Neural cell (in vitro differentiated cells): ENCODE data around the gene MBTD1.

ENCODE experiments used
- EZH2 ChIP-seq: fragments of 200-600, 300-800 bp; shearing (Covaris generic), sonication (generic); IDR thresholded peaks from 2 replicates; pipeline ENCODE4 v1.6.1; 2014; ENCODE audit warnings: antibody characterized with exemption, low read length, borderline replicate concordance, mild to moderate bottlenecking; ENCODE audit not compliant: insufficient read depth, poor library complexity, severe bottlenecking
- POLR2AphosphoS5 ChIP-seq: IDR thresholded peaks from 2 replicates; pipeline ENCODE4 v1.6.1; 2012
- RAD21 ChIP-seq: fragments of 450-650 bp; conservative IDR thresholded peaks from 2 replicates; pipeline ENCODE4 v1.6.1; 2014; ENCODE audit warnings: antibody characterized with exemption, mild to moderate bottlenecking, moderate library complexity
- REST ChIP-seq: IDR thresholded peaks from 2 replicates; pipeline ENCODE4 v1.6.1; 2012; ENCODE audit warnings: borderline replicate concordance
- SMC3 ChIP-seq: fragments of 450-650 bp; conservative IDR thresholded peaks from 2 replicates; pipeline ENCODE4 v1.6.1; 2014; ENCODE audit warnings: antibody characterized with exemption, mild to moderate bottlenecking, moderate library complexity; ENCODE audit not compliant: poor library complexity
- TF ChIP-seq, protein P1 (sequence below): fragments of 450-650 bp; IDR thresholded peaks from 2 replicates; pipeline ENCODE4 v1.5.1; 2014; ENCODE audit warnings: antibody characterized with exemption, mild to moderate bottlenecking, moderate library complexity; ENCODE audit not compliant: poor library complexity, severe bottlenecking

GRCh38 chr17:51152766-51153209 lies 107.1 kb downstream of the MBTD1 start:
- TF ChIP-seq, protein P1, sequence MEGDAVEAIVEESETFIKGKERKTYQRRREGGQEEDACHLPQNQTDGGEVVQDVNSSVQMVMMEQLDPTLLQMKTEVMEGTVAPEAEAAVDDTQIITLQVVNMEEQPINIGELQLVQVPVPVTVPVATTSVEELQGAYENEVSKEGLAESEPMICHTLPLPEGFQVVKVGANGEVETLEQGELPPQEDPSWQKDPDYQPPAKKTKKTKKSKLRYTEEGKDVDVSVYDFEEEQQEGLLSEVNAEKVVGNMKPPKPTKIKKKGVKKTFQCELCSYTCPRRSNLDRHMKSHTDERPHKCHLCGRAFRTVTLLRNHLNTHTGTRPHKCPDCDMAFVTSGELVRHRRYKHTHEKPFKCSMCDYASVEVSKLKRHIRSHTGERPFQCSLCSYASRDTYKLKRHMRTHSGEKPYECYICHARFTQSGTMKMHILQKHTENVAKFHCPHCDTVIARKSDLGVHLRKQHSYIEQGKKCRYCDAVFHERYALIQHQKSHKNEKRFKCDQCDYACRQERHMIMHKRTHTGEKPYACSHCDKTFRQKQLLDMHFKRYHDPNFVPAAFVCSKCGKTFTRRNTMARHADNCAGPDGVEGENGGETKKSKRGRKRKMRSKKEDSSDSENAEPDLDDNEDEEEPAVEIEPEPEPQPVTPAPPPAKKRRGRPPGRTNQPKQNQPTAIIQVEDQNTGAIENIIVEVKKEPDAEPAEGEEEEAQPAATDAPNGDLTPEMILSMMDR = no peak
- TF ChIP-seq POLR2AphosphoS5 (no peak), RAD21 (no peak), EZH2 (no peak), REST (no peak), SMC3 (no peak)
